Measurements from ENCODE around the gene SNAI1. TPM values are rescaled to one million over a fixed set of nuclear protein-coding genes. Genes with fewer than 3 reads are reported as not detected.

Gene SNAI1
- total and polyA plus RNA-seq, 2 of the 4 experiments (the other 2 are of a cell fraction), result 0.54 to 13.7 TPM

- no peaks in the 10 kb centered on the region for H3K27me3 ChIP-seq (ENCODE audit: control insufficient read depth, insufficient read depth, low read length)
- 80% methylated on average over 1 of the region's 3 CpGs; no CpG with 5 or more reads in 1 of the 2 experiments for WGBS, 2 experiments (ENCODE audit: extremely low coverage in 2 of 2, insufficient read length in 1 of 2)
- CTCF ChIA-PET, result interaction anchor here (1.4 kb wide), 1 partner anchor 10 kb away, joined by 4 read pairs; no protein-coding TSS in a partner anchor
- H3K9ac ChIP-seq (ENCODE audit: low read depth, low read length), result no peak overlapping the region
- no peak overlapping the region for H3K23ac ChIP-seq (ENCODE audit: low read depth, low read length)
- BruUV-seq (replicated peaks), result no TSS peak
- TF ChIP-seq SMC3 (IDR thresholded peaks at IDR 0.05; ENCODE audit: low read depth, low read length) (no peak), USF2 (IDR thresholded peaks at IDR 0.05; ENCODE audit: low read depth, low read length) (no peak), RFX5 (IDR thresholded peaks at IDR 0.05; ENCODE audit: low read depth, low read length) (no peak), CEBPB (IDR thresholded peaks at IDR 0.05; ENCODE audit: low read depth, low read length) (no peak), ELK1 (IDR thresholded peaks at IDR 0.05; ENCODE audit: borderline replicate concordance, low read depth, low read length) (no peak), FOS (IDR thresholded peaks at IDR 0.05; ENCODE audit: low read depth, low read length) (no peak), RAD21 (IDR thresholded peaks at IDR 0.05; ENCODE audit: low read length) (no peak), CHD1 (IDR thresholded peaks at IDR 0.05; ENCODE audit: low read depth, low read length) (no peak), POLR2A (IDR thresholded peaks at IDR 0.05; ENCODE audit: low read depth, low read length) (no peak), MXI1 (IDR thresholded peaks at IDR 0.05; ENCODE audit: borderline replicate concordance, low read depth, low read length) (no peak), RCOR1 (IDR thresholded peaks at IDR 0.05; ENCODE audit: insufficient replicate concordance, low read length) (no peak), BHLHE40 (IDR thresholded peaks at IDR 0.05; ENCODE audit: low read depth, low read length) (no peak)
- H2BK20ac ChIP-seq (ENCODE audit: low read depth, low read length), result no peak overlapping the region
- no peak overlapping the region for H3K4me3 ChIP-seq (ENCODE audit: insufficient read depth, low read depth, low read length)
- POLR2A ChIA-PET (ENCODE audit: unreplicated experiment), result no interaction called here
- H3K14ac ChIP-seq (replicated peaks; ENCODE audit: low read depth, low read length), result no peak overlapping the region
- H3K4me2 ChIP-seq (ENCODE audit: low read depth, low read length), result no peak overlapping the region
- no peak overlapping the region for H2AK9ac ChIP-seq (replicated peaks; ENCODE audit: low read depth, low read length, poor library complexity)
- no peak overlapping the region for H2BK5ac ChIP-seq (ENCODE audit: low read depth, low read length, poor library complexity, severe bottlenecking)
- dilution Hi-C loops (cut with HindIII; ENCODE audit: low sequenced_read_pairs, unreplicated experiment), result no loop called here
- peaks cover 12% of the 10 kb centered on the region for H3K9me1 ChIP-seq (ENCODE audit: insufficient read depth, low read length)
- in situ Hi-C loops (cut with MboI; ENCODE audit: low sequenced_read_pairs), result no loop called here
- H3K79me1 ChIP-seq (ENCODE audit: low read depth in 1 of 2, low read length in 2 of 2), result peaks cover 0 to 18% of the 10 kb centered on the region in 2 experiments; a peak in 1 of 4 replicates
- H4K5ac ChIP-seq (ENCODE audit: low read depth, low read length), result no peak overlapping the region
- H3K56ac ChIP-seq (ENCODE audit: extremely low read depth, insufficient read depth, low read length), result no peak overlapping the region
- no peak overlapping the region for H3K18ac ChIP-seq (ENCODE audit: low read depth, low read length)
- H3K27ac ChIP-seq (ENCODE audit: insufficient read depth, low read length), result no peak overlapping the region
- intact Hi-C loops (cut with micrococcal nuclease), result no loop called here
- no peak overlapping the region for H2BK15ac ChIP-seq (ENCODE audit: low read depth, low read length)
- H3K36me3 ChIP-seq (ENCODE audit: control insufficient read depth, insufficient read depth, low read length), result no peaks in the 10 kb centered on the region
- no peaks in the 10 kb centered on the region for H3K9me3 ChIP-seq (ENCODE audit: control insufficient read depth, insufficient read depth, low read length)
- H2AFZ ChIP-seq (replicated peaks; ENCODE audit: low read length, poor library complexity), result no peak overlapping the region
- ATAC-seq (ENCODE audit: low read depth), result no peak
- H4K20me1 ChIP-seq (ENCODE audit: insufficient read depth, low read length), result no peaks in the 10 kb centered on the region
- no peak overlapping the region for H2AK5ac ChIP-seq (ENCODE audit: low read depth, low read length)
- H4K8ac ChIP-seq (ENCODE audit: low read depth in 2 of 2, low read length in 2 of 2), result no peak overlapping the region
- DNase-seq, result no peak
- no peak overlapping the region for H4K91ac ChIP-seq (ENCODE audit: insufficient read depth, low read depth, low read length)
- no peak overlapping the region for H3K4ac ChIP-seq (ENCODE audit: low read depth, low read length)
- no peak overlapping the region for H2BK120ac ChIP-seq (ENCODE audit: low read depth, low read length)
- H3K4me1 ChIP-seq (ENCODE audit: control insufficient read depth, insufficient read depth, low read length), result peaks cover 2% of the 10 kb centered on the region; the same call in 1 of the 2 replicates
Observed at GRCh38 chr20:49969234-49969633, 13.5 kb upstream of the SNAI1 start.

Measured in IMR-90 (cell line).